CD14-positive monocyte (primary cell): ENCODE results near the gene NTRK2. TPM values are rescaled to one million over a fixed set of nuclear protein-coding genes. Genes with fewer than 3 reads are reported as not detected.

Experiments
- DNase-seq, 3 donors: peaks; one replicate each; pipeline ENCODE4 v3.0.0-alpha.2; 2011 to 2022
- H2AFZ ChIP-seq: 2 replicates; pipeline ENCODE4 v1.6.0; 2012; ENCODE audit warnings: mild to moderate bottlenecking, low read depth, low read length, inconsistent platforms; ENCODE audit not compliant: insufficient read depth, poor library complexity, severe bottlenecking
- H3K27ac ChIP-seq, 2 donors: 1 replicate in 1 of 2; 2 replicates in 1 of 2; pipeline ENCODE4 v1.5.1; 2012 to 2013; ENCODE audit warnings: low read length in 2 of 2, control low read depth in 1 of 2, inconsistent platforms in 1 of 2, low read depth in 1 of 2, mild to moderate bottlenecking in 1 of 2
- H3K27me3 ChIP-seq, 2 donors: one replicate each; pipeline versions ENCODE4 v1.6.0 to v1.6.1; 2011 to 2013; ENCODE audit warnings: low read length in 2 of 2; ENCODE audit not compliant: control insufficient read depth in 2 of 2, insufficient read depth in 2 of 2
- H3K36me3 ChIP-seq, 2 donors: replicated peaks in 1 of 2; 1 replicate in 1 of 2; 2 replicates in 1 of 2; pipeline versions ENCODE4 v1.5.1 to v1.6.1; 2012 to 2013; ENCODE audit warnings: low read length in 2 of 2, control low read depth in 1 of 2, inconsistent platforms in 1 of 2, mild to moderate bottlenecking in 1 of 2; ENCODE audit not compliant: insufficient read depth in 2 of 2, control insufficient read depth in 1 of 2
- H3K4me1 ChIP-seq, 2 donors: 1 replicate in 1 of 2; 2 replicates in 1 of 2; pipeline versions ENCODE4 v1.5.1 to v1.6.1; 2012 to 2013; ENCODE audit warnings: low read length in 2 of 2, control low read depth in 1 of 2, inconsistent platforms in 1 of 2, mild to moderate bottlenecking in 1 of 2, moderate library complexity in 1 of 2; ENCODE audit not compliant: insufficient read depth in 2 of 2, control insufficient read depth in 1 of 2
- H3K4me2 ChIP-seq: replicated peaks from 2 replicates; pipeline ENCODE3; 2012; ENCODE audit warnings: low read length, moderate library complexity, mild to moderate bottlenecking; ENCODE audit not compliant: poor library complexity, severe bottlenecking; ENCODE audit errors: extremely low read depth
- H3K4me3 ChIP-seq, 3 experiments: fragments of 200-600 bp in 1 of 3; sonication (generic) in 1 of 3; replicated peaks in 1 of 3; 1 replicate in 2 of 3; 2 replicates in 1 of 3; pipeline ENCODE4 v1.5.1; 2011 to 2013; ENCODE audit warnings: low read length in 3 of 3, mild to moderate bottlenecking in 3 of 3, control low read depth in 2 of 3, low read depth in 2 of 3, inconsistent platforms in 1 of 3, moderate library complexity in 1 of 3
- H3K79me2 ChIP-seq: 2 replicates; pipeline ENCODE4 v1.6.0; 2012; ENCODE audit warnings: mild to moderate bottlenecking, control low read depth, inconsistent platforms, low read length, moderate library complexity; ENCODE audit not compliant: insufficient read depth
- H3K9ac ChIP-seq: 2 replicates; pipeline ENCODE4 v1.6.0; 2017; ENCODE audit warnings: low read length, mild to moderate bottlenecking; ENCODE audit not compliant: insufficient read depth, poor library complexity, severe bottlenecking
- H3K9me3 ChIP-seq, 2 donors: replicated peaks in 1 of 2; 1 replicate in 1 of 2; 2 replicates in 1 of 2; pipeline versions ENCODE4 v1.5.1 to v1.6.1; 2012 to 2013; ENCODE audit warnings: low read length in 2 of 2, control low read depth in 1 of 2; ENCODE audit not compliant: control insufficient read depth in 1 of 2, insufficient read depth in 1 of 2
- H4K20me1 ChIP-seq: 2 replicates; pipeline ENCODE4 v1.6.0; 2012; ENCODE audit warnings: mild to moderate bottlenecking, low read length, control low read depth, moderate library complexity; ENCODE audit not compliant: insufficient read depth
- H3K27ac Mint-ChIP-seq, 7 donors: one replicate each; pipeline ENCODE4 v1.8.0; 2020; ENCODE audit warnings: mild to moderate bottlenecking in 7 of 7, mixed read lengths in 7 of 7, moderate library complexity in 6 of 7, inconsistent platforms in 2 of 7
- H3K27me3 Mint-ChIP-seq, 3 donors: one replicate each; pipeline ENCODE4 v1.8.0; 2021 to 2022; ENCODE audit warnings: low read depth in 3 of 3, mild to moderate bottlenecking in 3 of 3, mixed read lengths in 3 of 3, moderate library complexity in 3 of 3, inconsistent platforms in 1 of 3
- H3K36me3 Mint-ChIP-seq, 2 donors: one replicate each; pipeline ENCODE4 v1.8.0; 2020; ENCODE audit warnings: mixed read lengths in 2 of 2, inconsistent platforms in 1 of 2, mild to moderate bottlenecking in 1 of 2
- H3K4me1 Mint-ChIP-seq: one replicate; pipeline ENCODE4 v1.8.0; 2020; ENCODE audit warnings: mild to moderate bottlenecking, mixed read lengths
- H3K4me3 Mint-ChIP-seq, 2 donors: one replicate each; pipeline ENCODE4 v1.8.0; 2020; ENCODE audit warnings: mild to moderate bottlenecking in 2 of 2, mixed read lengths in 2 of 2, moderate library complexity in 1 of 2
- H3K9me3 Mint-ChIP-seq, 7 donors: one replicate each; pipeline ENCODE4 v1.8.0; 2020 to 2022; ENCODE audit warnings: mixed read lengths in 7 of 7, mild to moderate bottlenecking in 6 of 7, moderate library complexity in 6 of 7, inconsistent platforms in 2 of 7
- WGBS: methylation state at CpG from one replicate; pipeline ENCODE4 v1.1.5; 2013; ENCODE audit warnings: missing lambda C conversion rate; ENCODE audit not compliant: insufficient coverage; 5-methylcytosine and 5-hydroxymethylcytosine counted together
- intact Hi-C, 2 donors: fragments of 100-400 bp; cut with micrococcal nuclease; formaldehyde crosslinking; loops; one replicate each; pipeline versions ENCODE4 v1.15.0 to v1.15.1; 2023
- polyA plus RNA-seq, 3 donors: library from polyadenylated mRNA; depleted of rRNA in 1 of 3; unstranded in 2 of 3; stranded (reverse) in 1 of 3; fragments of 300-500 nt in 2 of 3; fragments of >200 nt in 1 of 3; fragmentation: Illumina TruSeq in 2 of 3; gene quantifications; 1 replicate in 2 of 3; 2 replicates in 1 of 3; pipeline ENCODE4 v1.2.3, GENCODE V29; 2012 to 2021
- TF ChIP-seq, protein P1 (sequence below): fragments of 200-600 bp; IDR thresholded peaks from one replicate; pipeline ENCODE4 v1.8.0; 2022; ENCODE audit warnings: antibody characterized with exemption, mild to moderate bottlenecking

Gene NTRK2
- polyA plus RNA-seq, 3 donors, result not detected

DNA sequence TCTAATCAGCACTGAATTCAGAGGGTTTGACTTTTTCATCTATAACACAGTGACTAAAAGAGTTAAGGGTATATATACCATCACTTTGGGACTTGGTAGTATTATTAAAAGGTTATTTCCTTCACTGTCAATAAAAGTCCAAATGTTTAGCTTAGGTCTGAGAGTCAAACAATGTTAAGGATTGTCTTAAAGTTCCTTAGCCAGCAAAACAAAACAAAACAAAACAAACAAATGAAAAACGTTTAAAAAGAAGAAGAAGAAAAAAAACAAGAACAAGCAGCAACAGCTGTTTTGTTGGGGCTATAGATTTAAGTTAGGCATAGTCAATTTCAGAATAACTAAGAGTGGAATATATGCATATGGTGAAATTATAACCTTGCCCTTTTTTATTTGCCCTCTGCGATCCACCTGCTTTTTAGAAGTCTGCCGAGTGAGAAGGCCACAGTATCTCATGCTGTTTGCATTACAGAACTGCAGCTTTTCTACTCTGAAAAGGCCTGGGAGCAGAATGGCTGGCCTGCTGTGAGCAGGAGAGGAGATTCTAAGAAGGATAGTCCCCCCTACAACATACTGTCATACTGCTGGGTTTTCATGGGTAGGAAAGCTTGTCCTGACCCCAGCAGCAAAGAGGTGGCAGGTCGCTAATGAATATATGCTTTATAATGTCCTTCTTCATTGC, 141.7 kb downstream of the NTRK2 start:
- Mint-ChIP-seq H3K9me3 (no peaks in the 10 kb centered on the region), H3K27ac (no peak overlapping the region), H3K4me1 (no peaks in the 10 kb centered on the region), H3K4me3 (no peak overlapping the region), H3K36me3 (no peaks in the 10 kb centered on the region), H3K27me3 (peaks cover 1 to 4% (median 4%) of the 10 kb centered on the region in 3 donors)
- no peaks in the 10 kb centered on the region for H3K9me3 ChIP-seq
- TF ChIP-seq, protein P1, sequence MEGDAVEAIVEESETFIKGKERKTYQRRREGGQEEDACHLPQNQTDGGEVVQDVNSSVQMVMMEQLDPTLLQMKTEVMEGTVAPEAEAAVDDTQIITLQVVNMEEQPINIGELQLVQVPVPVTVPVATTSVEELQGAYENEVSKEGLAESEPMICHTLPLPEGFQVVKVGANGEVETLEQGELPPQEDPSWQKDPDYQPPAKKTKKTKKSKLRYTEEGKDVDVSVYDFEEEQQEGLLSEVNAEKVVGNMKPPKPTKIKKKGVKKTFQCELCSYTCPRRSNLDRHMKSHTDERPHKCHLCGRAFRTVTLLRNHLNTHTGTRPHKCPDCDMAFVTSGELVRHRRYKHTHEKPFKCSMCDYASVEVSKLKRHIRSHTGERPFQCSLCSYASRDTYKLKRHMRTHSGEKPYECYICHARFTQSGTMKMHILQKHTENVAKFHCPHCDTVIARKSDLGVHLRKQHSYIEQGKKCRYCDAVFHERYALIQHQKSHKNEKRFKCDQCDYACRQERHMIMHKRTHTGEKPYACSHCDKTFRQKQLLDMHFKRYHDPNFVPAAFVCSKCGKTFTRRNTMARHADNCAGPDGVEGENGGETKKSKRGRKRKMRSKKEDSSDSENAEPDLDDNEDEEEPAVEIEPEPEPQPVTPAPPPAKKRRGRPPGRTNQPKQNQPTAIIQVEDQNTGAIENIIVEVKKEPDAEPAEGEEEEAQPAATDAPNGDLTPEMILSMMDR, result no peak
- WGBS, result no CpG with 5 or more reads among the region's 4 CpGs
- H3K4me2 ChIP-seq, result no peak overlapping the region
- no peak overlapping the region for H3K9ac ChIP-seq
- no peaks in the 10 kb centered on the region for H4K20me1 ChIP-seq
- intact Hi-C loops, result no loop called here
- H3K27ac ChIP-seq, result no peak overlapping the region
- H3K4me3 ChIP-seq, result no peak overlapping the region
- DNase-seq, result no peak
- H3K79me2 ChIP-seq, result no peaks in the 10 kb centered on the region
- H3K36me3 ChIP-seq, result no peaks in the 10 kb centered on the region
- H2AFZ ChIP-seq, result no peak overlapping the region
- H3K27me3 ChIP-seq, result no peaks in the 10 kb centered on the region
- no peaks in the 10 kb centered on the region for H3K4me1 ChIP-seq

GRCh38 chr9:84811751-84812074, 142.2 kb downstream of the NTRK2 start:
- WGBS, result no CpG with 5 or more reads among the region's 1 CpG
- H3K9me3 ChIP-seq, result no peaks in the 10 kb centered on the region
- Mint-ChIP-seq H3K9me3 (no peaks in the 10 kb centered on the region), H3K4me3 (no peak overlapping the region), H3K4me1 (no peaks in the 10 kb centered on the region), H3K27me3 (peaks cover 1 to 4% (median 4%) of the 10 kb centered on the region in 3 donors), H3K36me3 (no peaks in the 10 kb centered on the region), H3K27ac (no peak overlapping the region)
- DNase-seq, result no peak
- H3K9ac ChIP-seq, result no peak overlapping the region
- no peaks in the 10 kb centered on the region for H3K4me1 ChIP-seq
- no peak overlapping the region for H3K4me3 ChIP-seq
- no peaks in the 10 kb centered on the region for H3K36me3 ChIP-seq
- no peak overlapping the region for H3K27ac ChIP-seq
- intact Hi-C loops, result no loop called here
- H3K27me3 ChIP-seq, result no peaks in the 10 kb centered on the region
- no peaks in the 10 kb centered on the region for H4K20me1 ChIP-seq
- H2AFZ ChIP-seq, result no peak overlapping the region
- TF ChIP-seq, protein P1, result no peak
- no peak overlapping the region for H3K4me2 ChIP-seq
- H3K79me2 ChIP-seq, result no peaks in the 10 kb centered on the region
